Smooth muscle cell (in vitro differentiated cells): ENCODE results near the gene SLC39A10. TPM values are rescaled to one million over a fixed set of nuclear protein-coding genes. Genes with fewer than 3 reads are reported as not detected.

Experiments used
- DNase-seq: peaks from one replicate; lab custom pipeline; 2025; ENCODE audit not compliant: unreplicated experiment; lab: John Stamatoyannopoulos, UW
- H2AFZ ChIP-seq: fragments of 200-600 bp; sonication (generic); 2 replicates; pipeline ENCODE4 v1.6.0; 2016; ENCODE audit warnings: antibody characterized with exemption, low read depth, mild to moderate bottlenecking
- H3F3A ChIP-seq: fragments of 200-600 bp; sonication (generic); 2 replicates; pipeline ENCODE4 v1.6.0; 2017; ENCODE audit warnings: antibody characterized with exemption, low read depth
- H3K27ac ChIP-seq: fragments of 200-600 bp; sonication (generic); 2 replicates; pipeline ENCODE4 v1.5.1; 2016; ENCODE audit warnings: low read depth, mild to moderate bottlenecking
- H3K27me3 ChIP-seq: fragments of 200-600 bp; sonication (generic); 2 replicates; pipeline ENCODE4 v1.6.1; 2016; ENCODE audit warnings: low read depth, mild to moderate bottlenecking
- H3K36me3 ChIP-seq: fragments of 200-600 bp; sonication (generic); 2 replicates; pipeline ENCODE4 v1.5.1; 2016; ENCODE audit warnings: low read depth
- H3K4me1 ChIP-seq: fragments of 200-600 bp; sonication (generic); 2 replicates; pipeline ENCODE4 v1.5.1; 2016; ENCODE audit warnings: low read depth
- H3K4me2 ChIP-seq: fragments of 200-600 bp; sonication (generic); 2 replicates; pipeline ENCODE4 v1.6.0; 2016; ENCODE audit warnings: mild to moderate bottlenecking
- H3K4me3 ChIP-seq: fragments of 200-600 bp; sonication (generic); 2 replicates; pipeline ENCODE4 v1.5.1; 2016; ENCODE audit warnings: mild to moderate bottlenecking
- H3K79me2 ChIP-seq: fragments of 200-600 bp; sonication (generic); 2 replicates; pipeline ENCODE4 v1.6.0; 2016; ENCODE audit warnings: low read depth, mild to moderate bottlenecking
- H3K9ac ChIP-seq: fragments of 200-600 bp; sonication (generic); 2 replicates; pipeline ENCODE4 v1.6.0; 2016; ENCODE audit warnings: low read depth
- H3K9me3 ChIP-seq: fragments of 200-600 bp; sonication (generic); replicated peaks from 2 replicates; pipeline ENCODE4 v1.5.1; 2016; ENCODE audit warnings: low read depth
- H4K20me1 ChIP-seq: fragments of 200-600 bp; sonication (generic); 2 replicates; pipeline ENCODE4 v1.6.0; 2016; ENCODE audit warnings: low read depth
- CTCF ChIP-seq: fragments of 200-600 bp; sonication (generic); IDR thresholded peaks from 2 replicates; pipeline ENCODE4 v1.5.1; 2017; ENCODE audit warnings: borderline replicate concordance, mild to moderate bottlenecking, antibody characterized with exemption; ENCODE audit not compliant: insufficient read depth, poor library complexity, severe bottlenecking
- WGBS: methylation state at CpG from one replicate; pipeline ENCODE4 v1.1.7; 2016; ENCODE audit warnings: low lambda C conversion rate; 5-methylcytosine and 5-hydroxymethylcytosine counted together
- polyA plus RNA-seq: library from polyadenylated mRNA; unstranded; fragments of >200 nt; fragmentation: Nextera tagmentation; extraction: Ambion mirVana; gene quantifications from 2 replicates; pipeline ENCODE4 v1.2.1, GENCODE V29; 2016
- total RNA-seq: library from RNA; depleted of rRNA; stranded (reverse); fragments of >200 nt; gene quantifications from 2 replicates; pipeline ENCODE4 v1.2.3, GENCODE V29; 2014

SLC39A10 gene
- total and polyA plus RNA-seq, 2 experiments from 2014 or later: 15.6 to 81.2 TPM

DNA sequence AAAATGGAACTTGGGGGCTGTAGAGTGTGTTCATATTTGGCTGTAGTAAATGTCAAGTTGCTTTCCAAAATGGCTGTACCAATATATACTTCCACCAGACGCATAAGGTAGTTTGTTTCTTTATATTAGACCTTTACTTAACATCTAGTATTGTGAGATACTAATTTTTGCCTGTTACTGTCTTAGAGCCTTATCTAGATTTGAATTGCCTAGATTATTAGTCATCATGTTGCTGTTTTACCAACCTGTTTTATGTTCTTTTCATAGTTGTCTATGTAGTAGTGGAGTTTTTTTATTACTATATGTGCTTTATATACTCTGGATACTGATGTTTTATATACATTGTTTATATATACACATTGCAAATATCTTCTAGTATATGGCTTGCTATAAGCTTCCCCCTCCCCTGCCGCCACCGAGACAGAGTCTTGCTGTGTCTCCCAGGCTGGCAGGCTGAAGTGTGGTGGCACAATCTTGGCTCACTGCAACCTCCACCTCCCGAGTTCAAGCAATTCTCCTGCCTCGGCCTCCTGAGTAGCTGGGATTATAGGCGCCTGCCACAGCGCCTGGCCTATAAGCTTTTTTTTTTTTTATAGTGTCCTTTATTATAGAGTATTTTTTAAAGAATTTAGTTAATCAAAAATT, 18.9 kb downstream of the SLC39A10 start:
- H3F3A ChIP-seq: no peaks in the 10 kb centered on the region
- no peaks in the 10 kb centered on the region for H3K27me3 ChIP-seq
- no peak overlapping the region for H3K27ac ChIP-seq
- no peak for TF ChIP-seq CTCF
- no peaks in the 10 kb centered on the region for H3K4me1 ChIP-seq
- no peak overlapping the region for H3K4me2 ChIP-seq
- WGBS: 97% methylated on average over 7 of the region's 7 CpGs
- H2AFZ ChIP-seq: no peak overlapping the region
- H3K9ac ChIP-seq: no peak overlapping the region
- peaks cover 6% of the 10 kb centered on the region for H3K36me3 ChIP-seq
- H3K79me2 ChIP-seq: peaks cover 55% of the 10 kb centered on the region
- H3K9me3 ChIP-seq: no peaks in the 10 kb centered on the region
- peaks cover 67% of the 10 kb centered on the region for H4K20me1 ChIP-seq
- no peak overlapping the region for H3K4me3 ChIP-seq
- no peak for DNase-seq

GRCh38 chr2:195677290-195677689, 20.3 kb downstream of the SLC39A10 start:
- no peak for DNase-seq
- Histone ChIP-seq H2AFZ (no peak overlapping the region), H3F3A (no peaks in the 10 kb centered on the region), H3K4me3 (no peak overlapping the region), H3K27me3 (no peaks in the 10 kb centered on the region), H3K4me2 (no peak overlapping the region), H3K36me3 (peaks cover 6% of the 10 kb centered on the region), H4K20me1 (peaks cover 63% of the 10 kb centered on the region), H3K79me2 (peaks cover 52% of the 10 kb centered on the region), H3K9me3 (no peaks in the 10 kb centered on the region), H3K9ac (no peak overlapping the region), H3K4me1 (no peaks in the 10 kb centered on the region), H3K27ac (no peak overlapping the region)
- WGBS: 98% methylated on average over 2 of the region's 2 CpGs
- TF ChIP-seq CTCF: no peak

DNA sequence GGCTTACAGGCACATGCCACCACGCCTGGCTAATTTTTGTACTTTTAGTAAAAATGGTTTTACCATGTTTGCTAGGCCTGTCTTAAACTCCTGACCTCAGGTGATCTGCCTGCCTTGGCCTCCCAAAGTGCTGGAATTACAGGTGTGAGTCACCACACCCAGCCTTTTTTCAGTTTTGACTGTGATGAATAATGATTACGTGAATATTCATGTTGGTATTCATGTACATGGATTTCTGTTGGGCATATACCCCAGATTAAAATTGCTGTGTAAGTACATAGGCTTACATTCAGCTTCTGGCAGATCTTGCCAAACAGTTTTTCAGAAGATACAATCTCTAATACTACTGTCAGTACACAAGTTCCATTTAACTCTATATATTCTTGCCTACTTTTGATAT, 20.9 kb downstream of the SLC39A10 start:
- no peak for TF ChIP-seq CTCF
- Histone ChIP-seq H3K4me1 (no peaks in the 10 kb centered on the region), H3K36me3 (peaks cover 6% of the 10 kb centered on the region), H3K4me2 (no peak overlapping the region), H3K79me2 (peaks cover 48% of the 10 kb centered on the region), H3K4me3 (no peak overlapping the region), H3K9ac (no peak overlapping the region), H3K27ac (no peak overlapping the region), H3F3A (no peaks in the 10 kb centered on the region), H3K9me3 (no peaks in the 10 kb centered on the region), H3K27me3 (no peaks in the 10 kb centered on the region), H2AFZ (no peak overlapping the region), H4K20me1 (peaks cover 64% of the 10 kb centered on the region)
- no peak for DNase-seq
- WGBS: 96% methylated on average over 2 of the region's 2 CpGs

GRCh38 chr2:195682077-195682476, 25.1 kb downstream of the SLC39A10 start:
- Histone ChIP-seq H3K4me3 (no peak overlapping the region), H3K27ac (no peak overlapping the region), H3K9me3 (no peaks in the 10 kb centered on the region), H3K27me3 (no peaks in the 10 kb centered on the region), H3K9ac (no peak overlapping the region), H3K36me3 (peaks cover 6% of the 10 kb centered on the region), H3F3A (no peaks in the 10 kb centered on the region), H3K4me1 (peaks cover 22% of the 10 kb centered on the region), H2AFZ (no peak overlapping the region), H3K4me2 (no peak overlapping the region), H4K20me1 (peaks cover 40% of the 10 kb centered on the region), H3K79me2 (peaks cover 22% of the 10 kb centered on the region)
- TF ChIP-seq CTCF: no peak
- DNase-seq: no peak
- WGBS: 95% methylated on average over 1 of the region's 1 CpG
